Measurements from ENCODE around the gene NOD2.

Gene NOD2

DNA sequence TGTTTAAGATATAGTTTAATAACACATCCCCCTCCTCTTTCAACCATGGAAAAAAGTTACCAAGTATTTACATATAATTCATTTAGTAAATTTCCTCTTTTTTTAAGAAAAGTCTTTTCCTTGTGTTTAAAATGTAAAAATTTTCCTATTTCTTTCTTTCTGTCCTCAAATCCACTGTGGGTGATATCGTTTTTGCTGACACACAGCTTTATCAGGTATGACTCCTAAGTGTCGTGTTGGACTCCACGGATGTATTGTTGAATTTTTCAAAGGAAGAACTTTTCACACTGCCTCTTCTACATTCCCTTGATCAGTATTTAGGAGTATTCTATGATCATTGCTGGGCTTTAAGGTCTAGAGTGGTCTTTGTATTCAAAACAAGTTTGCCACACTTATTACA is 81.6 kb downstream of the NOD2 start:
- Histone ChIP-seq H3K4me1 (no peaks in the 10 kb centered on the region), H3K4me2 (ENCODE audit: low read length) (no peak overlapping the region), H3K36me3 (ENCODE audit: control insufficient read depth, insufficient read depth, low read length) (no peaks in the 10 kb centered on the region), H3K9ac (no peak overlapping the region), H2AFZ (no peak overlapping the region), H3K79me2 (peaks cover 3% of the 10 kb centered on the region), H3K27me3 (ENCODE audit: control insufficient read depth, insufficient read depth, low read length) (no peaks in the 10 kb centered on the region), H3K27ac (no peak overlapping the region), H3K4me3 (ENCODE audit: low read depth, low read length) (no peak overlapping the region), H3K9me3 (ENCODE audit: control insufficient read depth, low read length) (no peaks in the 10 kb centered on the region)
- TF ChIP-seq, protein P1, sequence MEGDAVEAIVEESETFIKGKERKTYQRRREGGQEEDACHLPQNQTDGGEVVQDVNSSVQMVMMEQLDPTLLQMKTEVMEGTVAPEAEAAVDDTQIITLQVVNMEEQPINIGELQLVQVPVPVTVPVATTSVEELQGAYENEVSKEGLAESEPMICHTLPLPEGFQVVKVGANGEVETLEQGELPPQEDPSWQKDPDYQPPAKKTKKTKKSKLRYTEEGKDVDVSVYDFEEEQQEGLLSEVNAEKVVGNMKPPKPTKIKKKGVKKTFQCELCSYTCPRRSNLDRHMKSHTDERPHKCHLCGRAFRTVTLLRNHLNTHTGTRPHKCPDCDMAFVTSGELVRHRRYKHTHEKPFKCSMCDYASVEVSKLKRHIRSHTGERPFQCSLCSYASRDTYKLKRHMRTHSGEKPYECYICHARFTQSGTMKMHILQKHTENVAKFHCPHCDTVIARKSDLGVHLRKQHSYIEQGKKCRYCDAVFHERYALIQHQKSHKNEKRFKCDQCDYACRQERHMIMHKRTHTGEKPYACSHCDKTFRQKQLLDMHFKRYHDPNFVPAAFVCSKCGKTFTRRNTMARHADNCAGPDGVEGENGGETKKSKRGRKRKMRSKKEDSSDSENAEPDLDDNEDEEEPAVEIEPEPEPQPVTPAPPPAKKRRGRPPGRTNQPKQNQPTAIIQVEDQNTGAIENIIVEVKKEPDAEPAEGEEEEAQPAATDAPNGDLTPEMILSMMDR (IDR thresholded peaks at IDR 0.05): no peak

DNA sequence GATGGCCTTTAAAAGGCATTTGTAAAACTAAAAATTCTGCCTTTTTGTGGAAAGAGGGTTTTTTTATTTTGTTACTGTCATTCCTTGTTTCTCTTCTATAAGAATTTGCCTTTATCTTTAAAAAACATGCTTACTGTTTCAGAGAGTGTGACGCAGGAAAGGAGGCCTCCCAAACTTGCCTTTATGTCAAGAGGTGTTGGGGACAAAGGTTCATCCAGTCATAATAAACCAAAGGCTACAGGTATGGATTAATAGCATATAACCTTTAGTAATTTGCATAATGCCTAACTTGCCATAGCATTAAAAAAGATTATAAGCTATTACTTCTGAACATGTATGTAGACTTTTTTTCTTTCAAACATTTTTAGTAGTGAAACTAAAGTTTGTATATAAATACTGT is 82.6 kb downstream of the NOD2 start:
- TF ChIP-seq, protein P1 (IDR thresholded peaks at IDR 0.05): no peak
- Histone ChIP-seq H3K9me3 (ENCODE audit: control insufficient read depth, low read length) (no peaks in the 10 kb centered on the region), H3K9ac (no peak overlapping the region), H3K27me3 (ENCODE audit: control insufficient read depth, insufficient read depth, low read length) (no peaks in the 10 kb centered on the region), H2AFZ (no peak overlapping the region), H3K4me2 (ENCODE audit: low read length) (no peak overlapping the region), H3K36me3 (ENCODE audit: control insufficient read depth, insufficient read depth, low read length) (no peaks in the 10 kb centered on the region), H3K79me2 (peaks cover 3% of the 10 kb centered on the region), H3K4me3 (ENCODE audit: low read depth, low read length) (no peak overlapping the region), H3K4me1 (no peaks in the 10 kb centered on the region), H3K27ac (no peak overlapping the region)

DNA sequence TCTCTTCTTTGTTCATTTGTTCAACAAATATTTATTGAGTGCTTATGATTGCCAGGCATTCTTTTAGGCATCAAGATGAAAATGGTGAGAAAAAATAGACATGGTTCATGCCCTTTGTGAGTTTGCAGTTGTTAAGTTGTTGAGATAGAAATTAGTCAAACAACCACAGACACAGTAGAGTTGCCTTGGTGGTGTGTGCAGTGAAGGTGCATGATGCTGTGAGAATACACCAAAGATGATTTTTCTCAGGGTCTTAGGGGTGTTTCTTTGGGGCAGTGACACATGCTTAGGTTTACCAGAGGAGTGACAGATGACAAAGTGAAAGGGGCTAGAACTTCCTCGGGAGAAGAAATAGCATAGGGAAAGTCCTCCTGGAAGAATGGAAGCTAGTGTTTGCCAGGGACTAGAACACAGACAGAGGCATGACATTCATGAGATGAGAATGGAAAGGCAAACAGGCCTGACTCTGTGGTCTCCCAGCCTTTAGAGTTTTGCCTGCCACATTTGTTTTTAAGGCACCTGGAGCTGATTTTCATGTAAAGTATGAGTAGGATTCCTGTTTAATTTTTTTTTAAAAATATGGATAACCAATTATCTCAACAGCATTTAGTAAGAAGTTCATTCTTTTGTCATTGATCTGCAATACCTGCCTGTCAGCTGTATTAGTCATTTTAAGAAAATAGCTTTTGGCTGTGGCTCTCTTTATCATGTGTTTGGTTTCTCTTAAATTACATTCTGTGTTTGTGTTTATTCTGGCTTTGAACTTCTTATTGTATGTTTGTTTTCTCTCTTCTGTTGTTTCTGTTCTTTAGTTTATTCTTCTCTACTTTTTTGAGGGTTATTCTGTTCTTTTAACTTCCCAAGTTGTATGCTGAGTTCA is 85.1 kb downstream of the NOD2 start:
- no peaks in the 10 kb centered on the region for H3K79me2 ChIP-seq
- H3K27me3 ChIP-seq (ENCODE audit: control insufficient read depth, insufficient read depth, low read length): no peaks in the 10 kb centered on the region
- H3K36me3 ChIP-seq (ENCODE audit: control insufficient read depth, insufficient read depth, low read length): no peaks in the 10 kb centered on the region
- no peak overlapping the region for H2AFZ ChIP-seq
- no peak overlapping the region for H3K4me2 ChIP-seq (ENCODE audit: low read length)
- no peaks in the 10 kb centered on the region for H3K9me3 ChIP-seq (ENCODE audit: control insufficient read depth, low read length)
- no peak overlapping the region for H3K4me3 ChIP-seq (ENCODE audit: low read depth, low read length)
- no peak overlapping the region for H3K27ac ChIP-seq
- H3K4me1 ChIP-seq: no peaks in the 10 kb centered on the region
- TF ChIP-seq, protein P1 (IDR thresholded peaks at IDR 0.05): no peak
- H3K9ac ChIP-seq: no peak overlapping the region

DNA sequence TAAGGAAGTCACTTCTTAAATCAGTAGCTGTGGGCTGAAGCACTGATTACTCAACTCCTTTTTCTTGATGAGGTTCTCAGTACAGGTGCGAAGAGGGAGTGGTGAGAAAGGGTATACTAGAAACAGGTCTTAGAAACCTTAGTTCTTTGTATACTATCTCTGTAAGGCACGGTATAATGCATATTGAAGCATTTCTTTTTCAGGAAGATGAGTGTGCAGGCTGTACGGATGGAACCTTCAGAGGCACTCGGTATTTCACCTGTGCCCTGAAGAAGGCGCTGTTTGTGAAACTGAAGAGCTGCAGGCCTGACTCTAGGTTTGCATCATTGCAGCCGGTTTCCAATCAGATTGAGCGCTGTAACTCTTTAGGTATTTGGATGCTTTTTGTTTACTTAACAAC is 87.6 kb downstream of the NOD2 start:
- no peak overlapping the region for H2AFZ ChIP-seq
- H3K4me2 ChIP-seq (ENCODE audit: low read length): no peak overlapping the region
- TF ChIP-seq, protein P1 (IDR thresholded peaks at IDR 0.05): no peak
- no peak overlapping the region for H3K9ac ChIP-seq
- no peaks in the 10 kb centered on the region for H3K36me3 ChIP-seq (ENCODE audit: control insufficient read depth, insufficient read depth, low read length)
- H3K27ac ChIP-seq: no peak overlapping the region
- H3K4me1 ChIP-seq: no peaks in the 10 kb centered on the region
- H3K9me3 ChIP-seq (ENCODE audit: control insufficient read depth, low read length): no peaks in the 10 kb centered on the region
- H3K79me2 ChIP-seq: no peaks in the 10 kb centered on the region
- H3K27me3 ChIP-seq (ENCODE audit: control insufficient read depth, insufficient read depth, low read length): no peaks in the 10 kb centered on the region
- no peak overlapping the region for H3K4me3 ChIP-seq (ENCODE audit: low read depth, low read length)

DNA sequence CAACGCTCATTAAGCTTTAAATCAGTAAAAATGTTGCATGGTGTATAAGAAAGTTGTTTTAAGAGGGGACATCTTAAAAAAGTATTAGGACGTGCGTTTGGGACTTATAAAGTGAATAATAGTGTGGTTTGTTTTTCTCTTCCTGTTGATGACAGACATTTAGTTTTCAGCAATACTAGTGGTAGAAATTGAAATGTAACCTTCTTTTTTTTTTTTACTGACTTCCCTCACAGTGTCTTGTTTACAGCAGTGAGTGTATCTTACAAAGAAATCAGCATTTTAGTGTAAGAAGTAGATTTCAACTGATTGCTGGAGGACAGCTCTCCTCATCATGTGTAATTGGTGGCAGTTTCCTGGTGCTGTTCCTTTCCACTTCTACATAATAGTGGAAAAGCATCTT is 88.1 kb downstream of the NOD2 start:
- Histone ChIP-seq H3K4me2 (ENCODE audit: low read length) (no peak overlapping the region), H3K9me3 (ENCODE audit: control insufficient read depth, low read length) (no peaks in the 10 kb centered on the region), H3K9ac (no peak overlapping the region), H3K79me2 (no peaks in the 10 kb centered on the region), H3K27ac (no peak overlapping the region), H3K4me3 (ENCODE audit: low read depth, low read length) (no peak overlapping the region), H3K36me3 (ENCODE audit: control insufficient read depth, insufficient read depth, low read length) (no peaks in the 10 kb centered on the region), H3K4me1 (no peaks in the 10 kb centered on the region), H3K27me3 (ENCODE audit: control insufficient read depth, insufficient read depth, low read length) (no peaks in the 10 kb centered on the region), H2AFZ (no peak overlapping the region)
- TF ChIP-seq, protein P1 (IDR thresholded peaks at IDR 0.05): no peak
